ENCODE measurements around the gene ATP6V1G1. TPM values are rescaled to one million over a fixed set of nuclear protein-coding genes. Genes with fewer than 3 reads are reported as not detected.
A peak's percentile ranks its signal among the peaks of the same experiment; 100 is the strongest.
"Not testable (repeated sequence)": the region's sequence is repeated elsewhere in the genome, so short reads cannot be mapped to it uniquely, and the experiment has no call there.

Gene ATP6V1G1
- total and polyA plus RNA-seq, 10 donors = 82.3 to 272 (median 193) TPM

DNA sequence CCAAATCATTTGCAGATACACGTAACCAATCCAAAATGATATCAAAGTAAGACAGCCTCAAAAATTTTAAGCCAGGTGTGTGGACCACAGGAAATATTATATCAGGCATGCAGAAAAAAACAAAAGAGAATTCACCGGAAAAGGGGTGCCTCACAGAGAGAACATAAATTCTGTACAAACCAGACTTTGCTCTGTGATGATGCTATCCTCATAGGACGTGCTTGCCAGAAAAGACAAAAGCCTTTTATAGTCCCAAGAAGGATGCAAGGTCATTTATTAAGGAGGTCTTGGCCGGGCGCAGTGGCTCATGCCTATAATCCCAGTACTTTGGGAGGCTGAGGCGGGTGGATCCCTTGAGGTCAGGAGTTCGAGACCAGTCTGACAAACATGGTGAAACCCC is 16.8 kb upstream of the ATP6V1G1 start:
- H3K4me1 ChIP-seq = peaks cover 0 to 34% (median 10%) of the 10 kb centered on the region in 6 donors
- no peak overlapping the region for H3K27ac ChIP-seq
- H3K36me3 ChIP-seq = no peaks in the 10 kb centered on the region
- no peak for DNase-seq
- H3K9me3 ChIP-seq = no peaks in the 10 kb centered on the region
- intact Hi-C loops (cut with DNase I; ENCODE audit: low total_unique reads) = no loop called here
- no peaks in the 10 kb centered on the region for H3K27me3 ChIP-seq (replicated peaks in 1 of 7)
- no peak overlapping the region for H3K4me3 ChIP-seq
- TF ChIP-seq, protein P1, sequence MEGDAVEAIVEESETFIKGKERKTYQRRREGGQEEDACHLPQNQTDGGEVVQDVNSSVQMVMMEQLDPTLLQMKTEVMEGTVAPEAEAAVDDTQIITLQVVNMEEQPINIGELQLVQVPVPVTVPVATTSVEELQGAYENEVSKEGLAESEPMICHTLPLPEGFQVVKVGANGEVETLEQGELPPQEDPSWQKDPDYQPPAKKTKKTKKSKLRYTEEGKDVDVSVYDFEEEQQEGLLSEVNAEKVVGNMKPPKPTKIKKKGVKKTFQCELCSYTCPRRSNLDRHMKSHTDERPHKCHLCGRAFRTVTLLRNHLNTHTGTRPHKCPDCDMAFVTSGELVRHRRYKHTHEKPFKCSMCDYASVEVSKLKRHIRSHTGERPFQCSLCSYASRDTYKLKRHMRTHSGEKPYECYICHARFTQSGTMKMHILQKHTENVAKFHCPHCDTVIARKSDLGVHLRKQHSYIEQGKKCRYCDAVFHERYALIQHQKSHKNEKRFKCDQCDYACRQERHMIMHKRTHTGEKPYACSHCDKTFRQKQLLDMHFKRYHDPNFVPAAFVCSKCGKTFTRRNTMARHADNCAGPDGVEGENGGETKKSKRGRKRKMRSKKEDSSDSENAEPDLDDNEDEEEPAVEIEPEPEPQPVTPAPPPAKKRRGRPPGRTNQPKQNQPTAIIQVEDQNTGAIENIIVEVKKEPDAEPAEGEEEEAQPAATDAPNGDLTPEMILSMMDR (IDR thresholded peaks at IDR 0.05 in 8 of 11, conservative IDR thresholded peaks at IDR 0.05 in 3 of 11) = no peak
- TF ChIP-seq POLR2AphosphoS5 (IDR thresholded peaks at IDR 0.05) (no peak), POLR2A (IDR thresholded peaks at IDR 0.05) (no peak)
- 87 to 94% (median 92%) methylated on average over 7 of the region's 7 CpGs for WGBS, 5 donors

DNA sequence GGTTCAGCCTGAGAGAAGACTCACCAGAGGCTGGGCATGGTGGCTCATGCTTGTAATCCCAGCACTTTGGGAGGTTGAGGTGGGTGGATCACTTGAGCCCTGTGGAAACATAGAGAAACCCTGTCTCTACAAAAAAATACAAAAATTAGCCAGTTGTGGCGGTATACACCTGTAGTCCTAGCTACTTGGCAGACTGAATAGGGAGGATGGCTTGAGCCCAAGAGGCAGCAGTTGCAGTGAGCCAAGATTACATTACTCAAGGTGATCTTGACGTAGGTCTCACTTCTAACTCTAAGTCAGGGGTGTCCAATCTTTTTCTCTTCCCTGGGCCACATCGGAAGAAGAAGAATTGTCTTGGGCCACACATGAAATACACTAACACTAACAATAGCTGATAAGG is 16.2 kb upstream of the ATP6V1G1 start:
- no peak for DNase-seq
- H3K27ac ChIP-seq = no peak overlapping the region
- intact Hi-C loops (cut with DNase I; ENCODE audit: low total_unique reads) = no loop called here

DNA sequence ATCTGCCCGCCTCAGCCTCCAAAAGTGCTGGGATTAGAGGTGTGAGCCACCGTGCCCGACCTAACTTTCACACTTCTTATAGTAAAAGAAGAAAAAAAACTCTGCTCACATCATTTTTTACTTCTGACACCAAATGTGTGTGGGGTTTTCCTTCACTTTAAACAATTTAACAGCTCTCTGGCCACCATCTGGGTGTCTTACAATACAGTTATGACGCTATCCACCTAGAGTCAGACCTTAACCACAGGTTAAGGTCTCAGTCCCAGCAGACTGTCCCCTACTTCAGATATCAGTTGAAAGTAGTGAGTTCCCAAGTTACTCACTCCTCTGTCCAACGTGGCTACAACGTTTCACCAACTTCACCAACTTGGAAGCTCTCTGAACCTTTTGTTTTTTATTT is 15.4 kb upstream of the ATP6V1G1 start:
- Histone ChIP-seq H3K36me3 (no peaks in the 10 kb centered on the region), H3K4me3 (no peak overlapping the region), H3K27ac (no peak overlapping the region), H3K27me3 (replicated peaks in 1 of 7) (no peaks in the 10 kb centered on the region), H3K4me1 (peaks cover 0 to 26% (median 9%) of the 10 kb centered on the region in 6 donors), H3K9me3 (no peaks in the 10 kb centered on the region)
- intact Hi-C loops (cut with DNase I; ENCODE audit: low total_unique reads) = no loop called here
- TF ChIP-seq POLR2A (IDR thresholded peaks at IDR 0.05) (no peak), POLR2AphosphoS5 (IDR thresholded peaks at IDR 0.05) (no peak)
- TF ChIP-seq, protein P1 (IDR thresholded peaks at IDR 0.05 in 8 of 11, conservative IDR thresholded peaks at IDR 0.05 in 3 of 11) = no peak
- DNase-seq = no peak
- WGBS, 5 donors = 78 to 89% (median 83%) methylated on average over 6 of the region's 6 CpGs

More for the DNA sequence above, 16.2 kb upstream of the ATP6V1G1 start:
- no peaks in the 10 kb centered on the region for H3K9me3 ChIP-seq
- no peaks in the 10 kb centered on the region for H3K27me3 ChIP-seq (replicated peaks in 1 of 7)
- H3K4me3 ChIP-seq = no peak overlapping the region
- WGBS, 5 donors = 91 to 94% (median 92%) methylated on average over 3 of the region's 3 CpGs
- peaks cover 0 to 34% (median 10%) of the 10 kb centered on the region in 6 donors for H3K4me1 ChIP-seq
- no peaks in the 10 kb centered on the region for H3K36me3 ChIP-seq
- TF ChIP-seq, protein P1 (IDR thresholded peaks at IDR 0.05 in 8 of 11, conservative IDR thresholded peaks at IDR 0.05 in 3 of 11) = no peak
- TF ChIP-seq POLR2A (IDR thresholded peaks at IDR 0.05) = no peak
- no peak for TF ChIP-seq POLR2AphosphoS5 (IDR thresholded peaks at IDR 0.05)

GRCh38 chr9:114574438-114574837 is 13.1 kb upstream of the ATP6V1G1 start:
- Histone ChIP-seq H3K4me3 (no peak overlapping the region), H3K27me3 (replicated peaks in 1 of 7) (no peaks in the 10 kb centered on the region), H3K9me3 (no peaks in the 10 kb centered on the region), H3K27ac (peak overlapping the region in 1 of 8 donors; percentile 14), H3K4me1 (peaks cover 0 to 23% (median 7%) of the 10 kb centered on the region in 6 donors), H3K36me3 (no peaks in the 10 kb centered on the region)
- no peak for TF ChIP-seq POLR2AphosphoS5 (IDR thresholded peaks at IDR 0.05)
- TF ChIP-seq, protein P1 (IDR thresholded peaks at IDR 0.05 in 8 of 11, conservative IDR thresholded peaks at IDR 0.05 in 3 of 11) = no peak
- TF ChIP-seq POLR2A (IDR thresholded peaks at IDR 0.05) = no peak
- intact Hi-C loops (cut with DNase I; ENCODE audit: low total_unique reads) = no loop called here
- 0 to 10% (median 4%) methylated on average over 1 of the region's 1 CpG for WGBS, 5 donors
- no peak for DNase-seq

DNA sequence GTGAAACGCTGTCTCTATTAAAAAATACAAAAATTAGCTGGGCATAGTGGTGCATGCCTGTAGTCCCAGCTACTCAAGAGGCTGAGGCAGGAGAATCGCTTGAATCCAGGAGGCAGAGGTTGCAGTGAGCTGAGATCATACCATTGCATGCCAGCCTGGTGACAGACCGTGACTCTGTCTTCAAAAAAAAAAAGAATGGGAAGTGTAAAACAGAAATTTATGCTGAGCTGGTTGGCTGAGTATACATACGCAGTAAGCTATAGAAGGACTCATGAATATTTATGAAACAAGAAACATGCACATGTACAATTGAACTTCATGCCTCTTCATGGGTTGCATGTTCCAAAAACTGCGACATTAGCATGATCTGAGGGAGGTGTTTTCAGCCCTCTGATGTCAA is 10.8 kb upstream of the ATP6V1G1 start:
- H3K36me3 ChIP-seq; H3K27me3 ChIP-seq (replicated peaks in 1 of 7); H3K9me3 ChIP-seq; DNase-seq; intact Hi-C loops (cut with DNase I; ENCODE audit: low total_unique reads); H3K4me3 ChIP-seq; H3K27ac ChIP-seq: not testable (repeated sequence)
- 78 to 89% (median 81%) methylated on average over 5 of the region's 5 CpGs for WGBS, 5 donors
- peaks cover 0 to 23% (median 7%) of the 10 kb centered on the region in 6 donors for H3K4me1 ChIP-seq

- WGBS, 5 donors = 76 to 90% (median 84%) methylated on average over 5 of the region's 5 CpGs
- not testable (repeated sequence) for H3K27me3 ChIP-seq (replicated peaks in 1 of 7); H3K4me3 ChIP-seq
Observed at GRCh38 chr9:114578134-114578533, 9.4 kb upstream of the ATP6V1G1 start.

More at GRCh38 chr9:114578134-114578533, 9.4 kb upstream of the ATP6V1G1 start:
- peaks cover 0 to 23% (median 7%) of the 10 kb centered on the region in 6 donors for H3K4me1 ChIP-seq
- DNase-seq; intact Hi-C loops (cut with DNase I; ENCODE audit: low total_unique reads); H3K36me3 ChIP-seq; H3K27ac ChIP-seq; H3K9me3 ChIP-seq: not testable (repeated sequence)
